Hematopoietic multipotent progenitor cell (in vitro differentiated cells): ENCODE results near the gene NOS1AP. TPM values are rescaled to one million over a fixed set of nuclear protein-coding genes. Genes with fewer than 3 reads are reported as not detected.
A peak's percentile ranks its signal among the peaks of the same experiment; 100 is the strongest.

Experiments
- DNase-seq, 3 donors: peaks; one replicate each; pipeline ENCODE4 v3.0.0-alpha.2; 2011 to 2015; ENCODE audit warnings: low read depth in 2 of 3, low spot score in 2 of 3
- total RNA-seq: library from RNA; depleted of rRNA; stranded (reverse); fragments of >200 nt; gene quantifications from one replicate; pipeline ENCODE4 v1.2.3, GENCODE V29; 2012

NOS1AP gene
- total RNA-seq, 1 donor, result under 0.01 TPM

DNA sequence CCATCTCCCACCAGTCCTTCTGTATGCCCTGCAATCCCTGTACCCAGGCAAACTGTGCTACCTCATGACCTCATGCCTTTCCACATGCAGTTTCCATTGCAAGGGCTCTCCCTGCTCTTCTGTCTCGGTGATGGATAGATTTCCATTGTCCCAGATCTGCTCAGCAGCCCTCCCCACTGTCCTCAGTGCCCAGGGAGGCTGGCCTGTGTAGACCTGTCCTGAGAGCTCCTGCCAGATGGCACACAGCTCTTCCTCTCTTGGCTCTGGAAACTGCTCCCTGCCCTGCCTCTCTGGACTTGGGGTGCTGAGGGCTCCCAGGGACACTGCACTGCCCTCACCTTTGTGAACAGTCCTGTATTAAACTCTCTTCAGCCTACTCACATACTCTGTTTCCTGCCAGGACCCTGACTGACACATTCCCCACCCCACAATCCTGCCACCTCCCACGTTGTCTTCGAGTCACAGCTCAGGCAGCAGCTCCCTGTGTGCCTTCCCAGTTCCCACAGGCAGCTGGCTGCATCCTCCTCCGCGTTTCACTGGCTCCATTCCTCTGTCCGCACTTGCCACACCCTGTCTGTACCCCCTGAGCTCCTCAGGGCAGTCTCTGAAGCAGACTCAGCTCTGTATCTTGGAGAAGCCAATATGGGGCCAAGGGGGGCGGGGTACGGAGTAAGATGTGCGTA, 250.1 kb downstream of the NOS1AP start:
- no peak for DNase-seq

DNA sequence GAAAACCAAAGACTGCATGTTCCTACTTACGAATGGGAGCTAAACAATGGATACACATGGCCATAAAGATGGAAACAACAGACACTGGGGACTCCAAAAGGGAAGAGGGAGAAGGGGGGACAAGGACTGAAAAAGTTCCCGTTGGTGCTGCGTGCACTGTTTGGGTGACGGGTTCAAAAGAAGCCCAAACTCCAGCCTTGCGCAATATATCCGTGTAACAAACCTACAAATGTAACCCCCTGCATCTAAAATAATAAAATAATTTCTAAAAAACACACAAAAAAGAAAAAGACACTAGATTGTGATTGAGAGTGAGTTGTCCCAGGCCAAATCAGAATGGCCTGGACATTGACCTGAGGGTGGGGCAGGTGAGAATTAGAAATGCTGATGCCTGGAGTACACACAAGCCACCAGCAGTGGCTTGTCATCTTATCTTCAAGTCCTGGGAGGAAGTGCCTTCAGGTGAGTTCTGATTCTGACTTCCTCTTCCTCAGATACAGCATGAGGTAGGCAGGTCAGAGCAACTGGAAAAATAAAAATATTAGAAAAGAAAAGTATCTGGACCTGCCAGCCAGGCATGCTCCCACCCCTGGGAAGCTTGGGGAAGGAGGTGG, 252.4 kb downstream of the NOS1AP start:
- DNase-seq, result no peak

DNA sequence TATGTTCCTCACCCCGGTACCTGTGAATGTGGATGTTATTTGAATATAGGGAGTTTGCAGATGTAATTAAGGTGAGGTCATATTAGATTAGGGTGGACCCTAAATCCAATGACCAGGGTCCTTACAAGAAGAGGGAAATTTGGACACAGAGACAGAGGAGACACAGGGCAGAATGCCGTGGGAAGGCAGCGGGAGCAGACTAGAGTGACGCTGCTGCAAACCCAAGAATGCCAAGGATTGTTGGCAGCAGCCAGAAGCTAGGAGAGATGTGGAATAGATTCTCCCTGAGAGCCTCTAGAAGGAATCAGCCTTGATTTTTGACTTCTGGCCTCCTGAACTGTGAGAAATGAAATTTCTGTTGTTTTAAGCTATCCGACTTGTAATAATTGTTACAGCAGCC, 253.5 kb downstream of the NOS1AP start:
- DNase-seq, result no peak

DNA sequence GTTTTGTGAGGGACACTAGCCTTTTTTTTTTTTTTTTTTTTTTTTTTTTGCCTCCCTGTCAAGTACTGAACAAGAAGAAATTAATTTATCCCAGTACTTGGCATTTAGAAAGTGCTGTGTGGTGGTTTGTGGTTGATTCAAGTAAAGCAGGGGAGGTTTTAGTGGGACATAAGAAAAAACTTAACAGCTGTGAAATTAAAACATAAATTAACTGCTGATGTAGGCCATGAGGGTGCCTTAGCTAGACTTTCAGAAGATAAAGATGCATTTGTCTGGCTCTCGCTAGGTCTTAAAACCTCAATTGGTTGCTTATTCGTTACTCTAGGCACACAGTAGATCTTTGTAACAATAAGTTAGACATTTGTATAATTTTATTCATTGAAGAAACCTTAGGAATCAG, 254.9 kb downstream of the NOS1AP start:
- DNase-seq, result peak in 1 of 3 donors; percentile 4

DNA sequence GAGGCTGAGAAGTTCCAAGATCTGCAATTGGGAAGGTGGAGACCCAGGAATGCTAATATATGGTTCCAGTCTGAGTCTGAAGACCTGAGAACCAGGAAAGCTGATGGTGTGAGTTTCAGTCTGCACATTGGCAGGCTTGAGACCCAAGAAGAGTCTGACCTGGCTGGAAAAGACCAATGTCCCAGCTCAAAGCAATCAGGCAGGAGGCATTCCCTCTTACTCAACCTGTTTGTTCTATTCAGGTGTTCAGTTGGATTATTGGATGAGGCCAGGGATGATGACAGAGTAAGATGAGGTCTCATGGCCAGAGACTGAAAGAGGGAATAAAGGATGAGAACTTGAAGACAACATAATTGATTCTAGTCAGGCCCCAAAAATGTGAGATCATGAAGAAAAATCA, 257.1 kb downstream of the NOS1AP start:
- no peak for DNase-seq

DNA sequence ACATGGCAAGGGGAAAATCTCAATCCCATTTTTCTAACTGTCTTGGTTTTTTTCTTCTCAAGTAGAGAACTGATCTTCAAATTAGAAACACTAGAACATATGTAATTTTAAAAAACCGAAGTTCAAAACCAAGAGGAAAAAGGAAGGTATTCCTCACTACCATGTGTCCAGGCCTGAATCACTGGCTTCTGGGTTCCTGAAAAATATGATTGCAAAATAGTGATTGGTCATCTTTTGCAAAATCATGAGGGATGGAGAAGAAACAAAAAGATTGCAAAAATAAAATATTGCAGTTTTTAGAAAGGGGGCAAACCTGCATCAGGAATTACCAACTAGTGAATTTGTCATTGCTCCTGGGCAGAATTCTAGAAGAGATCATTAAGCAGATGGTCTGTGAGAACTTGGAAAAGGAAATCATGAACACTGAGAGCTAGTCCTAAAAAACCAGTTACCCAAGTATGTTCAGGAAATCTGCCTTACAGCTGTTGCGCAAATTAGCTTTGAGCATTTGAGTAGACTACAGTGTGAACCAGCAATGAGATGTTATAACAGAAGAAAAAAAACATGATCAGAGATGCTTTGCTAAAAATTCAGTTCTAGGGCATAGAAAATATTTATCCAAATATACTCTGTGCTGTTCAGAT, 257.8 kb downstream of the NOS1AP start:
- no peak for DNase-seq

DNA sequence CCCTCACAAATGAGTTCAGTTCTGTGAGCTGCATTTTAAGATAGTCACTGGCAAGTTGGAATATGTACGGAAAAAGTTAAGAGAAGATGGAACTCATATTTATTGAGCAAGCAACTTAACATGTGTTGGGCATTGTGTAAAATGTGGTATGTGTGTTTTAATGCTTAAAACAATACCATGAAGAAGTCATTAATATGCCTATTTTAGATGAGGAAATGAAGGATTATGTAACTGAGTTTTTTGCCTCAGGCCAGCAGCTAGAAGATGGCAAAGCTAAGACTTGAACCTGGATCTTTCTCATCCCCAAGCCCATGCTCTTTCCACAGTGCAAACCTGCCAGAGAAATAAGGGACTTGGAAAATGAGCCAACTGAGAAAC, 258.3 kb downstream of the NOS1AP start:
- DNase-seq, result no peak

DNA sequence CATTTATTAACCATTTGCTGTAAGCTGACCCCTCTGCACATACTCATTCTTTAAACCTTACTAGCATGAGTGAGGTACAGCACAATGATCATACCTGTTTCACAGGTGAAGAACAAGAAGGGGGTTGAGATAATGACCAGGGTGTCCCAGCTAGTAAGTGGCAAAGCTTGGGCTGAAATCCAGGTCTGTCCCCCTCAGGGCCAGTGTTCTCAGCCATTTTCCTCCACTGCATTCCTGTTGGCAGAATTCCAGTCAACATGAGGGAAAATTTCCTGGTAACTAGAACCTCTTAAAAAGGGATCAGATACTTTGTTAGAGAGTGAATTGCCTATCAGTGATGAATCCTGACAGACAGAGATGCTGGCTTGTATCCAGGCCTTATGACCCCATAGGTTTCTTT, 259.0 kb downstream of the NOS1AP start:
- DNase-seq, result no peak

DNA sequence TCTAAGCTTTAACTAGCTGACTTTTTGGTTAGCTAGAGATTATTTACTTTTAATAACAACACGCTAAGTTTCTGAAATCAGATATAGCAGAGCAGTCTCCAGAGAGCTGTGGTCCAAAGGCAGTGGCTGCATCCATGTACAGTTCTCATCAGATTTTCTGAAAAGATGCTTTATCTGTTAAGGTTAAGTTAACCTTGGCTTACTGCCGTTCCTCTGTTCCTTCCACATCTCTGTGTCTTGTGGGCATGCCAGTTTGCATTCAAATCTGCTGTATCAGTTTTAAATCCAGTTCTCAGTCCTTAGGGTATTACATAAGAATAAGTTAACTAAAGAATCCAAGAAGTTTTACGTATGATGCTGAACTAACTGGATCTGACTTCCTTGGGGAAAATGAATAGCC, 260.3 kb downstream of the NOS1AP start:
- DNase-seq, result no peak

DNA sequence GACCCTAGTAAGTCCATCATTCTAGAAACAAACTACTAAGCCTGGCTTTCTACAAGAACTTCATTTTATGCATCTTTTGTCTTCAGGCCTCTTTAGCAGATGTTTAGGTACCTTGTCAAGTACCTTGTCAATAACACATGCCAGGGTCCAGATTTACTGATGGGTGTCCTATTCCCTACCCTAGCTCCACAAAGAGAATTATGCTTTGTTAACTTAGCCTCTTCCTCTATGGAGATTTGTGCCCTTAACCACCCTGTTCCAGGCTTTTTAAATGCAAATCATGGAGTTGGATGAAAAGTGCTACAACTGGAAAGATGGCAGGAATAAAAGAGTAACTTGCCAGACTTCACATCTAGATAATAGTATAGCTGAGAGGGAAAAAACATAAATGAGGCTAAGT, 264.5 kb downstream of the NOS1AP start:
- DNase-seq, result no peak

DNA sequence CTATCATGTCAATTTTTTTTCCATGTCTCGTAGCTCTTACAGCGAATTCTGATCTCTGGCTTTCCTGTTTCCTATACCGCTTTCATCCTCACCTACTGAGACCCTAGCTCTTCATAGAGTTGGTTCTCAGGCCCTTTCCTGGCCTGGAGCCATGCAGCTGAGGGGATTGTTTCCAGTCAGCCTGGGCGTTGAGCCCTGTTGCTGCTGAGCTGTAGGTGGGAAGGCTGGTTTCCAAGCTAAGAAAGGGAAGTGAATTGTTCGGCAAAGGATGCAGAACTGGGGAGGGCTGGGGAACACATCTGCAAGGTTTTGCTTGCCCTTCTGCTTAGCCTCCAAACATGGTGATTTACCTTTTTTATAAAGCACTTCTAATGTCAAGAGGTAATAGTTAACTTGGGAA, 265.6 kb downstream of the NOS1AP start:
- no peak for DNase-seq

DNA sequence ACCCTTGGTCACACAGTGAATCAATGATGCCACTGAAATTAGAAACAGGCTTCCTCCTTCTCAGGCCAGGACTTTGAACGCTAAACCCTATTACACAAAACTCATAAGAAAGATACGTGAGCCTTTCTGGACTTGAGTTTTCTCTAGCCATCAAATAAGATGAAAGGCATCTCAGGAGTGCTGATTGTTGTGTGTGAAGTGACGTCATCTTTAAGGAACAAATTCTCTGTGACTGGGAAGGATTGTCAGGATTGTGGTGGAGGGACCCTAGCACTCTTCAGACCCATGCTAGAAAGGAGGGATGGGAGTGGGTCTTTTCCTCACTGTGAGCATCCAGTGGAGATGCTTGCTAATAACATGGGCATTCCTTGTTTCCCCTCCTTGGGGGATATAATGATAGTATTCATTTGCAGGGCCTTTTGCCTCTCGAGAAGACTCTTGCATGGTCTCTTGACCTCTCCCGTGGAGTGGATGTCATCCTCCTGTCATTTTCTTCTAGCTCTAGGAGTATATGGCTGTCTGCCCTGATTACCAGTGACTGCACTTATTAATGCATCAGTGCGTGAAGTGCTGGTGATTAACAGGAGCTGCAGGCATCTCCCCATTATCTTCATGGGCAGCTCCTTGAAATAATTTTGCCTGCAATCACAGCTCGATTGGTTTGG, 267.3 kb downstream of the NOS1AP start:
- DNase-seq, result no peak

DNA sequence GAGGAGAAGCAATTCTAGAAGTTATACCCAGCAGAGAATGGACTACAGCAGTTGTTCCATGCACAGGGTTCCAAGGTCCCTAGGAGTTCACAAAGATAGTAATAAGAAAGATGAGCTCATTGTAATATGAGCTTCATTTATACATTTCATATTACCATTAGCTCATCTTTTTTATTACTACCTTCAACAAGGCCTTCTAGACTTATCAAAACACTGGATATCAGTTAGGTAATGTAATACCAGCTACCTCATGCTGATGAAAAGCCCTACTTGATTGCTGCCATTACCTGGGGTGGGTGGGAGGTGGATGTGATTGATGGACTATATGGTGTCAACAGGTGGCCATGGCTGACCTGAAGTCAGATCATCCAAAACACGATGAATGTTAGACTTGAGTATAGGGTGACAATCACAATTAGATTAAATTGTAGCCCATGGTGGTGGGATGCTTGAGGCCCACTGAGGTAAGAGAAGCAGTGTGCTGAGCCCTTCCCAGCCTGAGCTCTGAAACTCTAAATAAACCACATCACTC, 273.0 kb downstream of the NOS1AP start:
- DNase-seq, result no peak

DNA sequence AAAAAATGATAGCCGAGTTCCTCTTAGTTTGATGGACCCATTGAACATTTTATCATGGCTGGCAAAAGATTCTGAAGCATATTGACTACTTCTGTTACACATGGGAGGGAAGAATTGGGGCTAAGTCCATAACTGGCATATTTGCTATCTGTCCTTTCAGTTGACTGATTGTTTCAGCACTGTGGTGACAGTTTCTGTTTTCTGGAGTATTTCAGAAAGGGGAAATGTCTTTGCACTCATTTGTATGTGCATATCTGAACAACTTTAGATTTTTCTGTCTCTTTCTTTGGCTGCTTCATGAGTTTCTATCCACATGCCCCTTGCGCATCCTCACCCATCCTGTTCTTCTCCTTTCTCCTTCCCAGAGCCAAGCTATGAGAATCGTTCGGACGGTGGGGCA, 274.0 kb downstream of the NOS1AP start:
- DNase-seq, result no peak

DNA sequence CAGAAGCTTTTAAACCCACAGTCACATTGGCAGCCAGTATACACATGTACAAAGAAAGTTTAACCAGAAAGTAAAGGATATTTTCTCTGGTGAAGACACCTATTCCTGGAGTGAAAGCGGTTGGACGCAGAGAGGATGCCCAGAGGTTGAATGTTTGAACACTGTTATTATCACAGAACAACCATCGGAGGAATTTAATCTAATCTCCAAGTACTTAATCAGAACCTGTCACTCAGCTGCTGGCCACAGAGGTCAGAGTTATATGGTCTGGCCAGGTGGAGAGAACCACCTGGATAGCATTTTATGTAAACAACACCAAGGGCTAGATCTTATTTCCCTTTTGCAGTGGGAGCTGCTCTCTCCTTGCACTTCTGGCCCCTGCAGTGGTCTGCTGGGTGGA, 277.8 kb downstream of the NOS1AP start:
- DNase-seq, result no peak

DNA sequence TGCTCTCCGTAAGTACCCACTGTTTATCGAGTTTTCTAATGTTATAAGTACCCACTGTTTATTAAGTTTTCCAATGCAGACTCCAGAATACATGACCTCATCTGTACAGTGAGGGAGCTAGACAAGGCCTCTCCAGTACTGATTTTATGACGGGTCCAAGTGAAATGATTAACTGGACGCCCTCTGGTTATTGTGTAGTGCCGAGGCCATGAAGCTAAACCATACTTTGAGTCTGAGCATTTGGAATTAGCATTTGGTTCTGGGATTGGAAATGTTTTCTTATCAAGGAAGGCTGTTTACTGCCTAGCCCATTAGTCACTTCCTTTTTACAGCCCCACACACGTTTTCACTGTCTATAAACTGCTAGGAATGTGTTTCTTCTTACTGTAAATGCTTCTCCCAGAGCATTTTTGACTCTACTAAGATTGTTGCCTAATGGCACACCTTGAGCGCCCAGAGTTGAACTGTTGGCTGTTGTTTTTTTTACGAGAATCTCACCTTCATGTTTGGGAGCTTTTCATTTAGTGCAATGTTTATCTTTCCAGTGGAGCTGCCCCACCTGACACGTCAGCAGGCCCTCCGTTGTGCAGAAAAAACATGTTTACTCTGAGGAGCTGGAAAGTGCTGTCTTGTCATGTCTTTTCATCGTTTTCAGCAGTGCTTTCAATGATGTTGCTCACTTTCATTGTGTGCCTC, 280.3 kb downstream of the NOS1AP start:
- no peak for DNase-seq

DNA sequence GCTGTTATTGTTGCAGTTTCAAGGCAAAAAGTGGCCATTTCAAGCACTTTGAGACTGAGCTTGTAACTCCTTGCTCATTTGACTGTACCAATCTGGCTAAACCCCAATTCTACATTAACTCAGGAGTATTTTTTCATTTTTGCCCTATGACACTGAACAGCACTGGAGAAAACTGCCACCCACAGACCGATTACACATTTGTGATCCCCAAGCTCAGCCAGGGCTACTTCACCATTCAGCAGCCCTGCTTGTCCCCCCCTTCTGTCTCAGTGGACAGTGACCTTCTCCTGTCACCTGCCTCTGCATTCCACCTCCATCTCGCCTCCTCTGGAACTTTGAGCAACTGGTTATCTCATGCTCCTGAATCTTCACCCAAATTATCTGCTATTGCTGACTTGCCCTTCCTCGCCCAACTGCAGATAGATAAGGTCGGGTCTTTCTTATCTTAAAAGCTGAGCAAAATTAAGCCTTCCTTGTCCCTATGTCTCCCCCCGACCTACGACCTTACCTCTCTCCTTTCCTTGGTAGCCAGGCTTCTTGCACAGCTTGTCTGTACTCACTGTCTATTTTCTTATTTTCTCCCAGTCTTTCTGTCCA, 281.9 kb downstream of the NOS1AP start:
- no peak for DNase-seq

DNA sequence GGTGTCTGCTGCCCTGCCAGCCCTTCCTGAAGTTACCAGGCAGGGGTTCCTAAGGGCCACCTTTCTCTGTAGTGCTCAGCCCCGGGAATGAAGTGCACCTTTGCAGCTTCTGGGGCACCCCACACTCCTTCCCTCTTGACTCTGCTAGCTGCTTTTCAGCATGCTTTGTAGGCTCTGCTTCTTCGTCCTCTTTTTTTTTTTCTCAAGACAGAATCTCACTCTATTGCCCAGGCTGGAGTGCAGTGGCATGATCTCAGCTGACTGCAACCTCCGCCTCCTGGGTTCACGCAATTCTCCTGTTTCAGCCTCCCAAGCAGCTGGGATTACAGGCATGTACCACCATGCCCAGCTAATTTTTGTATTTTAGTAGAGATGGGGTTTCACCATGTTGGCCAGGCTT, 282.4 kb downstream of the NOS1AP start:
- DNase-seq, result peak in 1 of 3 donors; percentile 31

DNA sequence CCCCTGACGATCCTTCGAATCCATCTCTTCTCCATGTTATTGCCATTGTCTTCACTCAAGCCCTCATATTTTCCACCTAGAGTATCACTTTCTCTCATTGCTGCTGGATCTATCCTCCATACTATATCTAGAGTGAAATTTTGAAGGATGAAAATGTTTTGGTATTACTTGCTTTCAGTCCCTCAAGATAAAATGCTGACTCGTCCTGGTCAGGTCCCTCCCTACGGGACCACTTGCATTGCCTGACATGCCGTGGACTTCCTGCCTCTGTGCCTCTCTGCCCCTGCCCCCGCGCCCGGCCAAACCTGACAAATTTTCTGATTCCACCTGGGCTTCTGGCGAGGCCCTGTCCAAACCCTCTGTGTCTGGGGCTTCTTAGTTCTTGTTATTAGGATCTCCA, 283.6 kb downstream of the NOS1AP start:
- DNase-seq, result no peak

DNA sequence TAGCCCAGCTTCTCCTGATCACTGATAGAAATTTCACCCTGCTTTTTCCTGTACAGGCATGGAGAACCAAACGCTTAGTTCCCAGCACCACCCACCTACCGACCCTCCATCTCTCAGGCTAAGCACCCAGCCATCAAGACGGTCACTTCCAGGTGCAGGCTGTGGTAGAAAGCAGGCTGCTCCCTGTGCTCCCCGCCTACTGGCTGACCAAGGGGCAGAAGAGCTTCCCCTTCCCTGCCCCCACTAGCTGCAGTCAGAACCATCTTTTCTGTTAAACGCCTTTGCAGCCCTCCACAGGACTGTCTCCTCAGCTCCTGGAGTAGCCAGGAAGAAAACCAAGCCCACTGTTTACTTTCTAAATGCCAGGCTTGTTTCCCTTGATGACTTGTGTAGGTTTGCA, 284.2 kb downstream of the NOS1AP start:
- no peak for DNase-seq
